ENCODE data around the gene FEZ2.

- no peak for TF ChIP-seq CTCF (IDR thresholded peaks at IDR 0.05)
- TF ChIP-seq EP300 (IDR thresholded peaks at IDR 0.05; ENCODE audit: low read depth): no peak
- TF ChIP-seq POLR2A (IDR thresholded peaks at IDR 0.05): no peak
- TF ChIP-seq POLR2AphosphoS5 (IDR thresholded peaks at IDR 0.05): no peak
Observed at GRCh38 chr2:36597003-36597531, 901 bp downstream of the FEZ2 start.

Measured in transverse colon (tissue), 4 donors.